ENCODE results near the gene ATG5. TPM values are rescaled to one million over a fixed set of nuclear protein-coding genes. Genes with fewer than 3 reads are reported as not detected.

ATG5 gene
- polyA plus RNA-seq, 4 donors = 24.1 to 36.4 (median 33.5) TPM

DNA sequence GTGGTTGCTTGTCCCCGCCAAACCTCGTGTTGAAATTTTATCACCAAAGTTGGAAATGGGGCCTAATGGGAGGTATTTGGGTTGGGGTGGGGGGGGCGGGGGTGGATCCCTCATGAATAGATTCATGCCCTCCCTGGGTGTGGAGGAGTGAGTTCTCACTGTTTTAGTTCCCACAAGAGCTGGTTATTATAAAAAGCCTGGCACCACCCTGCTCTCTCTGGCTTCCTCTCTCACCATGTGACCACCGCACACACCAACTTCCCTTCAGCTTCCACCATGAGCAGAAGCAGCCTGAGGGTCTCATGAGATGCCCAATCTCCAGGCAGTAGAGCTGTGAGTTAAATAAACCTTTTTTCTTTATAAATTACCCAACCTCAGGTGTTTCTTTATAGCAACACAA is 128.1 kb downstream of the ATG5 start:
- peak in 1 of 2 donors; percentile 21 for DNase-seq
- H3K27me3 ChIP-seq (ENCODE audit: control insufficient read depth in 3 of 3, insufficient read depth in 3 of 3, low read length in 3 of 3) = no peaks in the 10 kb centered on the region
- WGBS, 3 donors = 83 to 89% (median 88%) methylated on average over 4 of the region's 4 CpGs

GRCh38 chr6:106194949-106195921 is 130.3 kb downstream of the ATG5 start:
- no peak for FAIRE-seq
- Histone ChIP-seq H3K27me3 (ENCODE audit: control insufficient read depth in 3 of 3, insufficient read depth in 3 of 3, low read length in 3 of 3) (no peaks in the 10 kb centered on the region), H3K27ac (ENCODE audit: low read depth in 1 of 3, low read length in 2 of 3) (peak overlapping the region in 2 of 3 donors; percentile 43 to 50), H3K9me3 (ENCODE audit: control insufficient read depth in 2 of 2, insufficient read depth in 1 of 2, low read depth in 1 of 2, low read length in 1 of 2) (no peaks in the 10 kb centered on the region), H3K4me3 (ENCODE audit: low read depth in 1 of 3, low read length in 3 of 3) (no peak overlapping the region), H3K36me3 (ENCODE audit: control insufficient read depth in 3 of 3, insufficient read depth in 2 of 3, low read depth in 1 of 3, low read length in 3 of 3) (peaks cover 0 to 6% (median 0%) of the 10 kb centered on the region in 3 donors), H3K4me1 (ENCODE audit: control insufficient read depth in 3 of 3, insufficient read depth in 2 of 3, low read depth in 1 of 3, low read length in 2 of 3) (no peaks in the 10 kb centered on the region)
- WGBS, 3 donors = 62 to 69% (median 67%) methylated on average over 7 of the region's 7 CpGs
- DNase-seq = peak; percentile 9 to 52

More for the DNA sequence above, 128.1 kb downstream of the ATG5 start:
- Histone ChIP-seq H3K4me3 (ENCODE audit: low read depth in 1 of 3, low read length in 3 of 3) (no peak overlapping the region), H3K27ac (ENCODE audit: low read depth in 1 of 3, low read length in 2 of 3) (no peak overlapping the region), H3K9me3 (ENCODE audit: control insufficient read depth in 2 of 2, insufficient read depth in 1 of 2, low read depth in 1 of 2, low read length in 1 of 2) (no peaks in the 10 kb centered on the region), H3K4me1 (ENCODE audit: control insufficient read depth in 3 of 3, insufficient read depth in 2 of 3, low read depth in 1 of 3, low read length in 2 of 3) (no peaks in the 10 kb centered on the region), H3K36me3 (ENCODE audit: control insufficient read depth in 3 of 3, insufficient read depth in 2 of 3, low read depth in 1 of 3, low read length in 3 of 3) (peaks cover 0 to 10% (median 0%) of the 10 kb centered on the region in 3 donors)
- FAIRE-seq = no peak

DNA sequence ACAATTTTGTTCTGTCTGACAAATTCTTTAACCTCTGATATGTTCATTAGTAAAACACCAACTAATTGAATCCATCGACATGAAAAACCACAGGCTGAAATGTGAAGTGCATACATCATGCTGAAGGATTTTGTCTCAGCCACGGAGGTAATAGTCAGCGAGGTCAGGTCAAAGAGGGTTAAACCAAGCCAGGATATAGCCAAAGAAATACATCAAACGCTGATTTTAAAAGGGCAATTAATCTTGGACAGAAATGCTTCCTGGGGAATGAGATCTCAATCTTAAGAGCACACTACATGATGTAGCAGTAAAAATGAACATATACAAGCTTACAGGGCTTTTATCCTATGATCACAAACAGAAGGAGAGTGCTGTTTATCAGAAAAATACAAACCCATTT is 132.7 kb downstream of the ATG5 start:
- WGBS, 3 donors = 64 to 81% (median 79%) methylated on average over 4 of the region's 4 CpGs
- no peak overlapping the region for H3K4me3 ChIP-seq (ENCODE audit: low read depth in 1 of 3, low read length in 3 of 3)
- no peak for DNase-seq
- no peaks in the 10 kb centered on the region for H3K9me3 ChIP-seq (ENCODE audit: control insufficient read depth in 2 of 2, insufficient read depth in 1 of 2, low read depth in 1 of 2, low read length in 1 of 2)
- peaks cover 0 to 2% (median 0%) of the 10 kb centered on the region in 3 donors for H3K36me3 ChIP-seq (ENCODE audit: control insufficient read depth in 3 of 3, insufficient read depth in 2 of 3, low read depth in 1 of 3, low read length in 3 of 3)
- no peaks in the 10 kb centered on the region for H3K4me1 ChIP-seq (ENCODE audit: control insufficient read depth in 3 of 3, insufficient read depth in 2 of 3, low read depth in 1 of 3, low read length in 2 of 3)
- no peak overlapping the region for H3K27ac ChIP-seq (ENCODE audit: low read depth in 1 of 3, low read length in 2 of 3)
- H3K27me3 ChIP-seq (ENCODE audit: control insufficient read depth in 3 of 3, insufficient read depth in 3 of 3, low read length in 3 of 3) = no peaks in the 10 kb centered on the region
- no peak for FAIRE-seq

GRCh38 chr6:106188104-106188794 is 137.3 kb downstream of the ATG5 start:
- DNase-seq (no peak), FAIRE-seq (no peak)
- 64 to 87% (median 76%) methylated on average over 1 of the region's 1 CpG for WGBS, 3 donors
- no peaks in the 10 kb centered on the region for H3K27me3 ChIP-seq (ENCODE audit: control insufficient read depth in 3 of 3, insufficient read depth in 3 of 3, low read length in 3 of 3)
- H3K4me1 ChIP-seq (ENCODE audit: control insufficient read depth in 3 of 3, insufficient read depth in 2 of 3, low read depth in 1 of 3, low read length in 2 of 3) = no peaks in the 10 kb centered on the region
- no peak overlapping the region for H3K27ac ChIP-seq (ENCODE audit: low read depth in 1 of 3, low read length in 2 of 3)
- no peaks in the 10 kb centered on the region for H3K9me3 ChIP-seq (ENCODE audit: control insufficient read depth in 2 of 2, insufficient read depth in 1 of 2, low read depth in 1 of 2, low read length in 1 of 2)
- H3K36me3 ChIP-seq (ENCODE audit: control insufficient read depth in 3 of 3, insufficient read depth in 2 of 3, low read depth in 1 of 3, low read length in 3 of 3) = peaks cover 2 to 4% (median 2%) of the 10 kb centered on the region in 3 donors
- H3K4me3 ChIP-seq (ENCODE audit: low read depth in 1 of 3, low read length in 3 of 3) = no peak overlapping the region

DNA sequence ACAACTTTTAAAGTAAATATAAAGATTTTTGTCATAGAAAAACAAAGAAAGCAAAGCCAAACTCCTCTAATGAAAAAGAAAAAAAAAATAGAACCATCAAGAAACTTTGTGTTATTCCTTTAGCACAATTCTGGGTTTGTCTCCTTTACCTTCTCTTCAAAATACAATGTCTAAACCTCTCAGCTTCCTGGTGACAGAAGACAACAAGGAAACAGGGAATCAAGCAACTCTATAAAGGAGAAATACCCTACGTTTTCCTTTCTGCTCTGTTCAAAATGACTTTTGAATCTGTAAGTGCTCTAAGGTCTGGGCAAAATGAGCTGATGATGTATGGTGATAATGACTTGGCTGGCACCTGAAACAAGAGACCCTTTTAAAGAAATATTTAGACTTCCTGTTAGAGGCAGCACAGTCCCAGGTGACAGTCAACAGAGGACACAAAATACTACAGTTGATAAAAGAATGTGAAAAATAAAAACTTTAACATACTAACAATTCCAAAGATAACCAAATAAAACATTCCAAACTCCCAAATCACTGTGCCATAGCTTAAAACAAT is 138.1 kb downstream of the ATG5 start:
- Histone ChIP-seq H3K4me1 (ENCODE audit: control insufficient read depth in 3 of 3, insufficient read depth in 2 of 3, low read depth in 1 of 3, low read length in 2 of 3) (no peaks in the 10 kb centered on the region), H3K36me3 (ENCODE audit: control insufficient read depth in 3 of 3, insufficient read depth in 2 of 3, low read depth in 1 of 3, low read length in 3 of 3) (peaks cover 2 to 4% (median 2%) of the 10 kb centered on the region in 3 donors), H3K27me3 (ENCODE audit: control insufficient read depth in 3 of 3, insufficient read depth in 3 of 3, low read length in 3 of 3) (no peaks in the 10 kb centered on the region), H3K4me3 (ENCODE audit: low read depth in 1 of 3, low read length in 3 of 3) (no peak overlapping the region), H3K27ac (ENCODE audit: low read depth in 1 of 3, low read length in 2 of 3) (no peak overlapping the region), H3K9me3 (ENCODE audit: control insufficient read depth in 2 of 2, insufficient read depth in 1 of 2, low read depth in 1 of 2, low read length in 1 of 2) (no peaks in the 10 kb centered on the region)
- WGBS, 3 donors = 56 to 80% (median 73%) methylated on average over 1 of the region's 1 CpG
- FAIRE-seq = no peak
- DNase-seq = no peak

DNA sequence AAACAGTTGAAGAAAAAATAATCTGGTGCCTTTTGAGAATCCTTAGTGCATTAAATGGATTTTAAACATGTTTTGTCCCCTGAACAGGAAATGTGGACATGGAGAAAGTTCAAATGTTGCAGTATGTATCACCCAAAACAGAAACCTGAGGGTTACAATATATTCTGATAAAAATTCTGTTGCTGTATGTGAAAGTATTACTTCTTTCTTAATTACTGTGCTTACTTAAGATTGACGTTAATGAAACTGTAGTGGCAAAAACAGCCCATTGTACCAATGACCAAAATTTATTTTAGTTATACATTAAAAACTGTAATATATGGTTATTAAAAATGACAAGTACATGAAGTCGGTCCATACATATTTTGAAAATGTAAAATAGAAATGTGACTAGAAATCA is 138.8 kb downstream of the ATG5 start:
- WGBS, 3 donors = 71 to 93% (median 86%) methylated on average over 2 of the region's 2 CpGs

GRCh38 chr6:106186172-106186571 is 139.4 kb downstream of the ATG5 start:
- Histone ChIP-seq H3K4me3 (ENCODE audit: low read depth in 1 of 3, low read length in 3 of 3) (no peak overlapping the region), H3K27ac (ENCODE audit: low read depth in 1 of 3, low read length in 2 of 3) (no peak overlapping the region), H3K27me3 (ENCODE audit: control insufficient read depth in 3 of 3, insufficient read depth in 3 of 3, low read length in 3 of 3) (no peaks in the 10 kb centered on the region), H3K36me3 (ENCODE audit: control insufficient read depth in 3 of 3, insufficient read depth in 2 of 3, low read depth in 1 of 3, low read length in 3 of 3) (peaks cover 2 to 4% (median 2%) of the 10 kb centered on the region in 3 donors), H3K4me1 (ENCODE audit: control insufficient read depth in 3 of 3, insufficient read depth in 2 of 3, low read depth in 1 of 3, low read length in 2 of 3) (no peaks in the 10 kb centered on the region), H3K9me3 (ENCODE audit: control insufficient read depth in 2 of 2, insufficient read depth in 1 of 2, low read depth in 1 of 2, low read length in 1 of 2) (no peaks in the 10 kb centered on the region)
- DNase-seq (no peak), FAIRE-seq (no peak)
- 72 to 88% (median 82%) methylated on average over 3 of the region's 3 CpGs for WGBS, 3 donors

More for the DNA sequence above, 138.8 kb downstream of the ATG5 start:
- peaks cover 2 to 4% (median 2%) of the 10 kb centered on the region in 3 donors for H3K36me3 ChIP-seq (ENCODE audit: control insufficient read depth in 3 of 3, insufficient read depth in 2 of 3, low read depth in 1 of 3, low read length in 3 of 3)
- no peak for FAIRE-seq
- no peak for DNase-seq
- no peaks in the 10 kb centered on the region for H3K27me3 ChIP-seq (ENCODE audit: control insufficient read depth in 3 of 3, insufficient read depth in 3 of 3, low read length in 3 of 3)
- H3K4me1 ChIP-seq (ENCODE audit: control insufficient read depth in 3 of 3, insufficient read depth in 2 of 3, low read depth in 1 of 3, low read length in 2 of 3) = no peaks in the 10 kb centered on the region
- H3K9me3 ChIP-seq (ENCODE audit: control insufficient read depth in 2 of 2, insufficient read depth in 1 of 2, low read depth in 1 of 2, low read length in 1 of 2) = no peaks in the 10 kb centered on the region
- H3K27ac ChIP-seq (ENCODE audit: low read depth in 1 of 3, low read length in 2 of 3) = no peak overlapping the region
- no peak overlapping the region for H3K4me3 ChIP-seq (ENCODE audit: low read depth in 1 of 3, low read length in 3 of 3)

GRCh38 chr6:106185615-106186014 is 139.9 kb downstream of the ATG5 start:
- 84 to 93% (median 92%) methylated on average over 2 of the region's 2 CpGs for WGBS, 3 donors
- FAIRE-seq (no peak), DNase-seq (no peak)

More at GRCh38 chr6:106185615-106186014, 139.9 kb downstream of the ATG5 start:
- Histone ChIP-seq H3K4me3 (ENCODE audit: low read depth in 1 of 3, low read length in 3 of 3) (no peak overlapping the region), H3K4me1 (ENCODE audit: control insufficient read depth in 3 of 3, insufficient read depth in 2 of 3, low read depth in 1 of 3, low read length in 2 of 3) (peaks cover 0 to 2% (median 0%) of the 10 kb centered on the region in 3 donors), H3K36me3 (ENCODE audit: control insufficient read depth in 3 of 3, insufficient read depth in 2 of 3, low read depth in 1 of 3, low read length in 3 of 3) (peaks cover 2 to 4% (median 2%) of the 10 kb centered on the region in 3 donors), H3K27me3 (ENCODE audit: control insufficient read depth in 3 of 3, insufficient read depth in 3 of 3, low read length in 3 of 3) (no peaks in the 10 kb centered on the region), H3K27ac (ENCODE audit: low read depth in 1 of 3, low read length in 2 of 3) (no peak overlapping the region), H3K9me3 (ENCODE audit: control insufficient read depth in 2 of 2, insufficient read depth in 1 of 2, low read depth in 1 of 2, low read length in 1 of 2) (no peaks in the 10 kb centered on the region)
